GM19372 (cell line): ENCODE data around the gene CNOT9.

ENCODE experiments used
- ATAC-seq: cut with Tn5 transposase; IDR thresholded peaks from one replicate; pipeline ENCODE4 v1.9.1; 2021; ENCODE audit warnings: mild to moderate bottlenecking, low read depth, moderate library complexity; ENCODE audit not compliant: unreplicated experiment

Gene CNOT9

DNA sequence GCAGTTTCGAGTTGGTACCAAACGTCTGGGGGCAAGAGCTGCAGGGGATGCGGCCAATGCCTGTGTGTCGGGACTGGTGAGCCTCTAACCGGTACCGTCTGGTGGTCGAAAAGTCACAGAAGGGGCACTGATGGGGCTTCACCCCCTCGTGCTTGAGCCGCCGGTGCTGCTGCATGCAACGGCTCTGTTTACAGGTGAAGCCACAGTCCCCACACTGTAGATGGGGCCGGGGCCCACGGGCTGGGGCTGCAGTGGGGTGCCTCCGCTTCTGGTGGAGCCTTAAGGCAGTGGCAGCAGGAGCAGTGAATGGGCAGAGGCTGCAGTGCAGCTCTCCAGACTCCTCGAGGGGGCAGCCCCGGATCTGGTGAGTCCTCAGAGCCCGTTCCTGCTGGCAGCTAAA, 74.1 kb downstream of the CNOT9 start:
- ATAC-seq = no peak

DNA sequence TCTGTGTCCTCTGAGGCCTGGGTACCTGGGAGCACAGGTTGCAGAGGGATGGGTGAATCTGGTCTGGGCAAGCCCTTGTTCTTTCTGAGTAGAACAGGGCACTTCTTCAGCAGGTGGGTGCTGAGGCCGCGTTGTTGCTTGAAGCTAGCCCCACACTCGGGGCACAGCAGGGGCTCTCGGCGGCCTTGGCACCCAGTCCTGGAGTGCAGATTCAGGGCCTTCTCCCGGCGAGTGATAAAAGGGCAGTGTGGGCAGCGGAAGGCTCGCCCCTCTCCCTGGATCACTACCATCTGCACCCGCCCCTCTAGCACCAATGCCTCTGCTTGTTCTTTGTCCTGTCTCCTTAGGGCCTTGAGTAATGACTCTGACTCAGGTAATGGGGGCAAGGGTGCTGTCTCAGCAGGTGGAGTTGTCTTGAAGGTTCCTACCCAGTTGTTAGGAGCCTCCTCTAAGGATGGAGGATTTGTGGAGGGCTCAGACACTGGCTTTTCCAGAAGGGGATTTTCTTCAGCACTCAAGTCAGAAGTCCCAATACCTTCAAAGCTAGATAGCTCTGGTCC, 75.2 kb downstream of the CNOT9 start:
- no peak for ATAC-seq

DNA sequence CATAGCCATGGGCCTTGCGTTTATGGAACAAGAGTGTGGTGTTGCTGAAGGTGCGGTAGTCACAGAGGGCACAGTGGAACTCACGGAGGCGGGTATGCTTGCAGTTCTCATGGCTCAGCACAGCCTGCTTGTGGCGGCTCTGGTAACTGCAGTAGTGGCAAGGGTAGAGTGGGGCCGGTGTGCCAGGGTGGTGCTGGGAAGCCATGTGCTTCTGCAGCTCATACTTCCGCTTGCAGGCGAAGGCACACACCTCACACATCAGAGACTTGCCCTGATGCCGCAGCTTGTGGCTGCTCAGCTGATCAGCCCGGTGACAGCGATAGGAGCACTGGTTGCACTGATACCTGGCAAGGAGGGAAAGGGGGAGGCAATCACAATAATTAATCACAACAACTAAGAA, 76.1 kb downstream of the CNOT9 start:
- ATAC-seq = no peak

- no peak for ATAC-seq
Measured at GRCh38 chr2:218645126-218645525, 76.5 kb downstream of the CNOT9 start.
